MCF 10A (cell line): ENCODE data around the gene TRAF5. TPM values are rescaled to one million over a fixed set of nuclear protein-coding genes. Genes with fewer than 3 reads are reported as not detected.

Experiments used
- BruUV-seq: library from RNA; stranded (reverse); fragments of 400-500 nt; replicated peaks from 2 replicates; lab custom pipeline; 2021; lab: Mats Ljungman, UMichigan
- CTCF ChIA-PET: fragments of 300-600 bp; sonication (Branson Sonifier 250); formaldehyde crosslinking; extraction: SDS; loops from one replicate; lab custom pipeline; 2021; ENCODE audit warnings: antibody characterized with exemption, inconsistent platforms; lab: Yijun Ruan, JAX
- POLR2A ChIA-PET: fragments of 300-600, 350-650 bp; sonication (Branson Sonifier 250); formaldehyde crosslinking; extraction: SDS; loops from one replicate; lab custom pipeline; 2020; ENCODE audit warnings: antibody characterized with exemption, inconsistent platforms; lab: Yijun Ruan, JAX
- DNase-seq: peaks from one replicate; pipeline ENCODE4 v3.0.0-alpha.2; 2018; ENCODE audit not compliant: unreplicated experiment
- H3K27ac Mint-ChIP-seq: one replicate; pipeline ENCODE4 v1.8.0; 2022; ENCODE audit warnings: mild to moderate bottlenecking, low read depth, mixed read lengths; ENCODE audit not compliant: unreplicated experiment
- H3K27me3 Mint-ChIP-seq: one replicate; pipeline ENCODE4 v1.8.0; 2022; ENCODE audit warnings: mixed read lengths; ENCODE audit not compliant: insufficient read depth, unreplicated experiment
- H3K36me3 Mint-ChIP-seq: one replicate; pipeline ENCODE4 v1.8.0; 2022; ENCODE audit warnings: mild to moderate bottlenecking, moderate library complexity, mixed read lengths; ENCODE audit not compliant: insufficient read depth, unreplicated experiment
- H3K4me1 Mint-ChIP-seq: one replicate; pipeline ENCODE4 v1.8.0; 2022; ENCODE audit warnings: mixed read lengths; ENCODE audit not compliant: insufficient read depth, unreplicated experiment
- H3K4me3 Mint-ChIP-seq: one replicate; pipeline ENCODE4 v1.8.0; 2022; ENCODE audit warnings: mild to moderate bottlenecking, moderate library complexity, mixed read lengths; ENCODE audit not compliant: unreplicated experiment
- H3K9me3 Mint-ChIP-seq: one replicate; pipeline ENCODE4 v1.8.0; 2022; ENCODE audit warnings: mixed read lengths; ENCODE audit not compliant: unreplicated experiment
- CTCF ChIP-seq: fragments of 200-600 bp; IDR thresholded peaks from one replicate; pipeline ENCODE4 v1.8.0; 2022; ENCODE audit warnings: antibody characterized with exemption, mild to moderate bottlenecking; ENCODE audit not compliant: unreplicated experiment
- intact Hi-C: fragments of 100-400 bp; cut with micrococcal nuclease; formaldehyde crosslinking; loops from 2 replicates; pipeline ENCODE4 v1.14.1; 2022
- total RNA-seq: library from RNA; stranded (reverse); gene quantifications from 2 replicates; pipeline ENCODE4 v1.2.3, GENCODE V29; 2022

Gene TRAF5
- total RNA-seq, 1 experiment from 2014 or later = 16.0 TPM

GRCh38 chr1:211377539-211378450, 51.2 kb downstream of the TRAF5 start:
- H3K27ac Mint-ChIP-seq = peak overlapping the region; percentile 1
- POLR2A ChIA-PET = interaction anchor here (0.6 to 0.7 kb wide), 3 partner anchors 10 to 182 kb away, joined by 4 to 5 read pairs (median 4); no protein-coding TSS in a partner anchor
- peaks cover 32% of the 10 kb centered on the region for H3K4me1 Mint-ChIP-seq
- peaks cover 5% of the 10 kb centered on the region for H3K36me3 Mint-ChIP-seq
- BruUV-seq = no TSS peak
- TF ChIP-seq CTCF = no peak
- CTCF ChIA-PET = interaction anchor here (0.6 to 2.8 kb wide), 6 partner anchors 9 to 945 kb away, joined by 3 to 13 read pairs (median 4); no protein-coding TSS in a partner anchor
- H3K9me3 Mint-ChIP-seq = no peaks in the 10 kb centered on the region
- H3K4me3 Mint-ChIP-seq = no peak overlapping the region
- no peaks in the 10 kb centered on the region for H3K27me3 Mint-ChIP-seq
- DNase-seq = no peak
- intact Hi-C loops = no loop called here

DNA sequence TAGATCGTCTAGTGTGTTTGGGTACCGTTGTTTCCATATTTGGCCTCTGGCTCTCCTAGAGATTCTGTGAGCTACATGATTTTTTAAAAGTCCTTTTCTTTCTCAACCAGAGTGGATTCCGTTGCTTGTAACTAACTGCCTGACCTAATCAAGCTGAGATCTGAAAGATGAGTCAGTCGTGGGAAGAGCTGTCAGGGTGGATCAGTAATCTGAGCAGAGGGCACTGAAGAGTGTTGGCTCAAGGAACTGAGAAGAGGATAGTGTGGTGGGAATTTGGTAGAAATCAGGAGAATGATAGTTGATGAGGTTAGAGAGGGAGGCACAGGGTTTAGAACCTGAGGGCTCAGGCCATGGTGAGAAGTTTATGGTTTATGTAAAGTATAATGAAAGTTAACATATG, 52.2 kb downstream of the TRAF5 start:
- peak; percentile 66 for DNase-seq
- intact Hi-C loops = no loop called here
- no peak overlapping the region for H3K27ac Mint-ChIP-seq
- H3K36me3 Mint-ChIP-seq = peaks cover 5% of the 10 kb centered on the region
- POLR2A ChIA-PET = interaction anchor here (0.5 kb wide), 1 partner anchor 1275 kb away, joined by 3 read pairs; no protein-coding TSS in a partner anchor
- no peaks in the 10 kb centered on the region for H3K9me3 Mint-ChIP-seq
- H3K27me3 Mint-ChIP-seq = no peaks in the 10 kb centered on the region
- no peak overlapping the region for H3K4me3 Mint-ChIP-seq
- TF ChIP-seq CTCF = no peak
- no TSS peak for BruUV-seq
- H3K4me1 Mint-ChIP-seq = peaks cover 37% of the 10 kb centered on the region
- CTCF ChIA-PET = interaction anchor here (0.7 to 2.7 kb wide), 4 partner anchors 10 to 98 kb away, joined by 4 to 27 read pairs (median 6); no protein-coding TSS in a partner anchor

DNA sequence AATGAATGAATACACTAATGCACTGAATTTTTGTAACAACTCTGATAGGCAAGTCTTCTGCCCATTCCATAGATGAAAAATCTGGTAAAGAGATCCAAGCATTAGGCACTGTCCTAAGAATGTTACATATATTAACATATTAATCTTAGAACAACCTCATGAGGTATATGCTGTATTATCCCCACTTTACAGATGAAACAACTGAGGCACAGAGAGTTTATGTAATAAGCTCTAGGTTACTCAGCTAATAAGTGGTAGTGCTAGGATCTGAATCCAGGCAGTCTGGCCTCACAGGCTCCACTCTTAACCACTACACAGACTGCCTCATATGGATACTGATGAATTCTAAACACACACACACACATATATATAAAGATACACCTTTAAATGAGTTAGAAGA, 52.8 kb downstream of the TRAF5 start:
- intact Hi-C loops = no loop called here
- CTCF ChIA-PET = interaction anchor here (0.6 to 2.7 kb wide), 7 partner anchors 11 to 319 kb away, joined by 3 to 27 read pairs (median 4); no protein-coding TSS in a partner anchor
- no peak for TF ChIP-seq CTCF
- no peak overlapping the region for H3K4me3 Mint-ChIP-seq
- POLR2A ChIA-PET = interaction anchor here (0.7 to 1.8 kb wide), 3 partner anchors 20 to 56 kb away, joined by 3 to 5 read pairs (median 3); no protein-coding TSS in a partner anchor
- no peak for DNase-seq
- peaks cover 39% of the 10 kb centered on the region for H3K4me1 Mint-ChIP-seq
- no peak overlapping the region for H3K27ac Mint-ChIP-seq
- no peaks in the 10 kb centered on the region for H3K27me3 Mint-ChIP-seq
- no TSS peak for BruUV-seq
- peaks cover 5% of the 10 kb centered on the region for H3K36me3 Mint-ChIP-seq
- no peaks in the 10 kb centered on the region for H3K9me3 Mint-ChIP-seq
